HG03457 (cell line): Measurements from ENCODE around the gene OR7D4.
"Not testable (repeated sequence)": the region's sequence is repeated elsewhere in the genome, so short reads cannot be mapped to it uniquely, and the experiment has no call there.

Source experiments
- ATAC-seq: cut with Tn5 transposase; IDR thresholded peaks from one replicate; pipeline ENCODE4 v1.9.1; 2021; ENCODE audit warnings: moderate number of reproducible peaks; ENCODE audit not compliant: unreplicated experiment

The OR7D4 gene

DNA sequence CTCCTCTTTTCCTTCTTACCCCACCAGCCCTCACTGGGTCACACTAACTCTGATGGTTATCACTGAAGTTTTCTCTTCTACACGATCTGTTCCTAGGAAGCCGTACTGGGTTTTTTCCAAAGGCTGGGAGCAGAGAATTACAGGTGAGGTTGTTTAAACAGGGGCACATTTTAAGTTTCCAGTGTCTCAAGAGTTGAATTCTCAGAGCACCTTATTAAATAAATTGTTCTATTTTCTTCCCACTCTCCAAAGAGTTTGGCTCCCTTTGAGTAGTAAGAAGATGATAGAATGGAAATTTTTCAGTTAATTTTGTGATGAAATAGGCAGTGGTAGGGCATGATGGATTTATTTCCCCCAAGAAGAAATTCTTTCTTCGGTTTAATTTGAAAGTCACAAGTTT is at the start of gene OR7D4:
OR7D4 (minus strand) TSS at position 101 of the 400 bp plus-strand sequence. CDS start 4,752 bp downstream, outside the sequence.
- ATAC-seq: no peak

DNA sequence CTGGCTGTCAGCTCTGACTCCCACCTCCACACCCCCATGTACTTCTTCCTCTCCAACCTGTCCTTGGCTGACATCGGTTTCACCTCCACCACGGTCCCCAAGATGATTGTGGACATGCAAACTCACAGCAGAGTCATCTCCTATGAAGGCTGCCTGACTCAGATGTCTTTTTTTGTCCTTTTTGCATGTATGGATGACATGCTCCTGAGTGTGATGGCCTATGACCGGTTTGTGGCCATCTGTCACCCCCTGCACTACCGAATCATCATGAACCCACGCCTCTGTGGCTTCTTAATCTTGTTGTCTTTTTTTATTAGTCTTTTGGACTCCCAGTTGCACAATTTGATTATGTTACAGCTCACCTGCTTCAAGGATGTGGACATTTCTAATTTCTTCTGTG is 31.8 kb upstream of the OR7D4 start:
- ATAC-seq: no peak

DNA sequence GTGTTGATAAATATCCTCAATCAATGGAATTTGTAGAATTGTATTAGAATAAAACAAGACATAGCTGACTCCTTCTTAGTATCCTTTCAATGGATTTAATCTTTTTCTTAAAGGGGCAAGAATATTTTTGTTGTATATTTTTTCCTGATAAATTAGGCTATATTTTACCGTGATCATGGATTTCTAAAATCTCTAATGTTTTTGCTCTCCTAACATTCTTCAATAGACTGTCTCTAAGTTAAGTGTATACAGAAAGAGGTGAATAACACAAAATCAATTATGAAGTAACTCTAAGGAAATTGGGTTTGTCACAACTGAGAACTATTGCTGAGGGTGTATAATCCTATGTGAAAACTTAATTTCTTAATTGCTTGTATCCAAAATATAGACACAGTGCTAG is 31.2 kb upstream of the OR7D4 start, which contains the start of gene OR7E24:
OR7E24 (plus strand) TSS at position 301 of the 400 bp plus-strand sequence. CDS start 114 bp downstream, outside the sequence.
- no peak for ATAC-seq

DNA sequence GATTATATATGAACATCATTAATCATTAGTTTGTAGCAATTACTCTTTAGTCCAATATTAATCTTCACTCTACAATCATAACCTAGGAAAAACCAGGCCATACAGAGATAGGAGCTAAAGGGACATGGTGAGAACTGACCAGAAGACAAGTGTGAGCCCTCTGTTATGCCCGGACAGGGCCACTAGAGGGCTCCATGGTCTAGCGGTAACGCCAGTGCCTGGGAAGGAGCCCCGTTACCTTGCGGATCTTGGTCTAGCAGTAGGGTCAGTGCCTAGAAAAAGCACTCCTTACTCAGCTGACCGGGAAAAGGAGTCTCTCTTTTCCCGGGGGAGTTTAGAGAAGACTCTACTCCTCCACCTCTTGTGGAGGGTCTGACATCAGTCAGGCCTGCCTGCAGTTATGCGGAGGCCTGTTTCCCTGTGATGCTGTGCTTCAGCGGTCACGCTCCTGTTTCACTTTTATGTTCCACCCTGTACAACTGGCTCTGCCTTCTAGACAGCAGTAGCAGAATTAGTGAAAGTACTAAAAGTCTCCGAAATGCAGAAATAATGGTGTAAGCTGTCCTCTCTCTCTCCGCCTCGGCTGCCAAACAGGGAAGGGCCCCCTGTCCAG is 13.8 kb downstream of the OR7D4 start:
- ATAC-seq: no peak

DNA sequence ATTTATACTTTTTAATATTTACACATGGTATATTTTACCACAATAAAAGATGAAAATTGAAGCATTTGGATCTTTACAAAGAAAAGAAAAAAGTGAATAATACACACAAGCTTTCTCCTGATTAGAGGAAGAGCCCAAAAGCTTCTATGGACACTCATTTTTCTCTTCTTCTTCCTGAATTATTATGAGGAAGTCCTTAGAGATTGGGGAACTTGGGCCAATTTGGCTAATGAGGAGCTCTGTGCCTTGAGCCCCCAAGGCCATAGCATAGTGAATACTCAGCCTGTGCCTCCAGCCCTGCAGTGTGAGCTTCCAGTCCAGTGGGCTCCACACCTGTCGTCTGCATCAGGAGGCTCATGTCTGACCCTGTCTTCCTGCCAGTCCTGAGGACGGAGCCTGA is 21.3 kb downstream of the OR7D4 start:
- not testable (repeated sequence) for ATAC-seq

DNA sequence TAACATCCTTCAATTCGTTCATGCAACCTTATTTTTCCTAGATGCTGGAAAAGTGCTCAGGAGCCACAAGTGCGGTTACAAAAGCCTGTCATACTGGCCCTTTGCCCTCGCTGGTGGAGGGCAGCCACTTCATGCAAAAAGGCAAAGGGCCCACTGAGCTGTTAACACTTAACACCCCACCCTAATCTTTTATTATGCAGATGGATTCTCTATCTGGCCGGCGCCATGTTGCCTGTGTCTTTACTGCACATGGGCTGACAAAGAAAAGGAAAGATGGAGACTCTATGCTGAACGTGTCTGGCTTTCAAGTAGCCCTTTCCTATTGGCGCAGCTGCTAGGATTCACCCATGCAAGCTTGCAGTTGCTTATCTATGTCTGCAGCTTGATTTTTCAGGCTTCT is 29.9 kb downstream of the OR7D4 start:
- ATAC-seq: no peak

DNA sequence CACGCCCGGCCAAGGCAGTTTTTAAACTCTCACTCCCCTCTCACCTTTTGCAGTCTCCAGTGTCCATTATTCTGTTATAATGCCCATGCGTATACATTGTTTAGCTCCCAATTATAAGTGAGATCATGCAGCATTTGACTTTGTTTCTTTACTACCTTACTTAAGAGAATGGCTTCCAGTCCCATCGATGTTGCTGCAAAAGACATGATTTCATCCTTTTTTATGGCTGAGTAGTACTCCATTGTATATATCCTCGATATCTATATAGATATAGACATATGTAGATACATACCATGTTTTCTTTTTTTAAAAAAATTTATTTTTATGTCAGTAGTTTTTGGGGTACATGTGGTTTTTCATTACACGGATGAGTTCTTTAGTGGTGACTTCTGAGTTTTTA is 32.2 kb downstream of the OR7D4 start:
- no peak for ATAC-seq

DNA sequence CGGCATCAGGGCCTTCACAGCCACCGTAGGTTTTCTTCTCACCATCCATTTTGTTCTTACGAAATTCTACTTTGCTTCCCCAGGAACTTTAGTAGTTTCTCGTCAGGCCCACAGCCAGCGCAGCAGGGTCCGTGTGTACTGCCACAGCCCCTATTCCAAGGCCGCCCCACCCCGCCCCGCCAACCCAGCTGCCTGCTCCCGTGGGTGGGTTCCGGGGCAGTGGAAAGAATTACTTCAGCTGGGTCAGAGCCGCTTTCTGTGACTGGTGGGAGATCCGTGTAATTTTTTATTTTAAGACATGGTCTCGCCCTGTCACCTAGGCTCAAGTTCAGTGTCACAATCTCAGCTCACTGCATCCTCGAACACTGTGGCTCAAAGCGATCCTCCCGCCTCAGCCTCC is 36.4 kb downstream of the OR7D4 start:
- ATAC-seq: no peak

DNA sequence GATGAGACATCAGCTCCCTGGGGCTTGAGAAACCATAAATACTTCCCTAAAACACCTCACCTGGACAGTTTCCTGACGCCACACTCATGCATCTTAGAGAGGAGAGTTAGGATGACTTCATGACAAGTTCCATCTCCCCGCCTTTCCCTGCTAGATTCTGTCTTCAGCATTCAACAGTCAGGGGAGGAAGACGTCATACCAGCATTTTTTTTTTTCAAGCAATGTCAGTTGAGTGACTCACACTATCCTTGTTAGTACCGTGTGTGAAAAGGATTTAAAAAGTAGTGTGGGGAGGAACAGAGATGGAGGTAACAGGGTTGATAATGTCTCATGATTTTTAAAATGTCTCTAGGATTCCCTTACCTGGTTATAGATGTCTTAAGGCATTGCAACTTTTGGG is 40.5 kb downstream of the OR7D4 start, which contains the start of gene OR7D2:
OR7D2 (plus strand) TSS at position 79 of the 400 bp plus-strand sequence. CDS start 6,803 bp downstream, outside the sequence.
- no peak for ATAC-seq

DNA sequence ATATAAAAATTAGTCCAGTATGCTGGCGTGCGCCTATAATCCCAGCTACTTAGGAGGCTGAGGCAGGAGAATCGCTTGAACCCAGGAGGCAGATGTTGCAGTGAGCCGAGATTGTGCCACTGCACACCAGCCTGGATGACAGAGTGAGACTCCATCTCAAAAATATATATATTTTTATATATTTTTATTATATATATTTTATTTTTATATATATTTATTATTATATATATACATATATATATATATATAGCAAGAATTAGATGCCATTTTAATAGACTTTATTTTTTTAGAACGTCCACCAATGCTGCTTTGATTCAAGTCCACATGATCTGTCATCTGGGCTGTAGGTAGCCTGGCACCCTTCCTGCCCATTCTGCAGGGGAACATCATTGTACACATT is 44.1 kb downstream of the OR7D4 start:
- ATAC-seq: no peak

DNA sequence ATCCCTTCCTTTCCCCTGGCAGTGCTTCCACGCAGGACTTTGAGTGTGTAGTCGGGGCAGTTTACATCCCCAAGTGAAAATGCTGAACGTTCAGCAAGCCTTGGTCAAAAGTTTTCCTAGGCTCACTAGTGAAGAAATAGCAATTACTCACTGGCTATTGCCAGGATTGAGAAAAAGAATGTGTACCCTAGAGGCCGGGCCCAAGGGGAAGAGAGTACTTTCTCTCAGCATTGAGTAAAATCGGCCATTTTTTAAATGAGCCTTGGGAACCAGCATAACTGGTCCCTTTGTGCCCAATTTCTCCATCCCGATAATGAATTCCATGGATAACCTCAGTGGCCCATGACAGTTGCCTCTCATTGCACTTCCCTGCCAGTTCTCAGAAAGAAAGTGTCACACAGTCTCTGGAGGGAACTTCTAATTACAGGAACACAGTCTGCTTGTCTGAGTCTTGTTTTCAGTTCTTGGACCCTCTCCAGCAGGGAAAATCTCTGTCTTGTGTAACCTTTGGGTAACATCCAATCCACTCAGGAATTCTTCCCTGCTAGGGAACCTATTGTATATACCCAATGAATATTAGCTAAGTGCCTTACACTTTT is 47.9 kb downstream of the OR7D4 start:
- ATAC-seq: no peak

DNA sequence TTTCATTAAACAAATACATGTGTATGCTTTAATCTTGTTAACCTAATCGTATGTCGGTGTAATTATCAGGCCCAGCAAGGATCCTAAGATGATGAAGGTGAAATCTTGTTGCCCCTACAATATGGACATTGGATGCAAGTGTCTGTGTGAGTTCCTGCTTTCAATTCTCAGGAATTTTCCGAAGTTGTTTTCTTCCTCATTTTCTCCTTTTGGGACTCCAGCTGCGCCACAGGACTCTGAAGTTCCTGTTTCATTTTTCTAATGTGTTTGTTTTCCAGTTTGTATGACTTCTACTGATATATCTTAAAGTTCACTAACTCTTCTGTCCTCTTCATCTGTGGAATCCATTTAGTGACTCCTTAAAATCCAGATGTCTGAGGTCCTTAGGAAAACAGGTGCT is 52.5 kb downstream of the OR7D4 start:
- ATAC-seq: no peak

DNA sequence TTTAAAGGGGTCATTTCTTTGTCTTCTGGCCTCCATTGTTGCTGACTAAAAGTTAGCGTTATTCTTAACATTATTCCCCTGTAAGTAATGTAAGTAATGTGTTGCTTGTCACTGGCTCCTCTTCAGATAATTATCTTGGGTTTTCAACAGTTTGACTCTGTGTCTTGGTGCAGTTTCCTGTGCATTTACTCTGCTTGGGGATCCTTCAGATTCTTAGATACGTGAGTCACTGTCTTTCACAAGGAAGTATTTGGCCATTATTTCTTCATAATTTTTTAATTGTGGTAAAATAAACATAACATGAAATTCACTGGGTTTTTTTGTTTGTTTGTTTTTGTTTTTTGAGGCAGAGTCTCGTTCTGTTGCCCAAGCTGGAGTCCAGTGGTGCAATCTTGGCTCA is 54.1 kb downstream of the OR7D4 start:
- ATAC-seq: no peak

DNA sequence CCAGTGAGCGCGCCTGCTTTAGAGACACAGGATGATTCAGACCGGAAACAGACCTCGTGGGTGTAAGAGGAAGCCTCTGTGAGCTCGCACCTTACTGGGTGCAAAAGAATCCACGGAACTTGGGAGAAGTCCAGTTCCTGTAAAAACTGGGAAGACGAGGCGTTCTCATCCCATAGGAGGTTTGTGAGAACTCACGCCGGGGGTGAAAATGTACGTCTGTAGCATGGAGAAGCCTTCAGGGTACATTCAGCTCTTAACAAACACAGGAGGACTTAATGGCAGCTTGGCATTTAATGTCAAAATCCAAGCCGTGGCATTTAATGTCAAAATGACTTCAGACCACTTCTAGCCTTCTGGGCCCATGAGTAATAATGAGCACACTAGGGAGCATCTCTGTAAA is 58.0 kb downstream of the OR7D4 start:
- ATAC-seq: no peak
